ENCODE measurements around the gene SPATA2L.

SPATA2L gene, protein sequence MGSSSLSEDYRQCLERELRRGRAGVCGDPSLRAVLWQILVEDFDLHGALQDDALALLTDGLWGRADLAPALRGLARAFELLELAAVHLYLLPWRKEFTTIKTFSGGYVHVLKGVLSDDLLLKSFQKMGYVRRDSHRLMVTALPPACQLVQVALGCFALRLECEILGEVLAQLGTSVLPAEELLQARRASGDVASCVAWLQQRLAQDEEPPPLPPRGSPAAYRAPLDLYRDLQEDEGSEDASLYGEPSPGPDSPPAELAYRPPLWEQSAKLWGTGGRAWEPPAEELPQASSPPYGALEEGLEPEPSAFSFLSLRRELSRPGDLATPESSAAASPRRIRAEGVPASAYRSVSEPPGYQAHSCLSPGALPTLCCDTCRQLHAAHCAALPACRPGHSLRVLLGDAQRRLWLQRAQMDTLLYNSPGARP

DNA sequence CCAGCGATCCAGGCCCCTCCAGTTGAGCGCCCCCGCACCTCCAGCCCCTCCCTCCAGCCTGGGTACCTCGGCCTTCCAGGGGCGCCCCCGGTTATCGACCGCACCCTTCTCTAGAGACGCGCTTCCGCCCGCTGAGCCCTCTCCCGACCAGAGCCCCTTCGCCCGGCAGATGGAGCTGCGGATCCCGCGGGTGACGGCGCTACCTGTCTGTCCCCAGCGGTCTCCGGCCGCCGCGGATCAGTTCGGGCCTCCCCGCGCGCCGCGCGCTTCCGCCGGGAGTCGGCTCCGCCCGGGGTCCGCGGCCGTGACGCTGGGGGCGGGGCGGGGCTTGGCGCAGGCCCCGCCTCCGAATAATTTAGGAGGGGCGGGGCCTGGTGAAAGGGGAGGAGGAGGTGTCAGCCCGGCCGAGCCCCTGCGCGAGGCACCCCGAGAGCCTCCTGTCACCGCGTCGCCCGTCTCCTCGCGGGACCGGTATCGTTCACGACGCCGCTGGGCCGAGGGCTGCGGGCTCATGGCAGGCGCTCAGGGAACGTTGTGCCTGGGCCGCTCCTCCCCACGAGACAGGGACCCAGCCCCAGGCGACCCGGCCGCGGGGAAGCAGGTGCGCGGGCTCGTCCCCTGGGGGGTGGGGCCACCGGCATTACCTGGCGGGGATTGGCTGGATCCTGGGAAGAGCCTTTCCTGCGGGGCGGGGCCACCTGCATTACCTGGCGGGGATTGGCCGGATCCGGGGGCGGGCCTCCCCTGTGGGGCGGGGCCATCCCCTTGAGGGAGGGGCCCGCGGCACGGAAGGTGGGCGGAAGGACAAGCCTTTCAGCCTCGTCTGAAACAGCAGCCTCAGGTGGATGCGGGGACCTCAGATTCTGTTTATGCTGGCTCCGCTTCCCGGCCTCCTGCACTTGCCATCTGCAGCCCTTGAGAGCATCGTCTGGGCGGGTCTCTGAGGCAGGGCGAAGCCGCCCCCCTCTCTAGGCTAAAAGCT lies at the start of gene SPATA2L:
TSS of gene SPATA2L (minus strand) at position 281 of the 982 bp plus-strand sequence. CDS start 473 bp downstream, outside the sequence.
- peak; percentile 77 to 97 (median 92) for DNase-seq
- intact Hi-C loops (cut with DNase I), result loop anchor here (10.0 kb wide), 1 partner anchor 163 kb away; no protein-coding TSS in a partner anchor

DNA sequence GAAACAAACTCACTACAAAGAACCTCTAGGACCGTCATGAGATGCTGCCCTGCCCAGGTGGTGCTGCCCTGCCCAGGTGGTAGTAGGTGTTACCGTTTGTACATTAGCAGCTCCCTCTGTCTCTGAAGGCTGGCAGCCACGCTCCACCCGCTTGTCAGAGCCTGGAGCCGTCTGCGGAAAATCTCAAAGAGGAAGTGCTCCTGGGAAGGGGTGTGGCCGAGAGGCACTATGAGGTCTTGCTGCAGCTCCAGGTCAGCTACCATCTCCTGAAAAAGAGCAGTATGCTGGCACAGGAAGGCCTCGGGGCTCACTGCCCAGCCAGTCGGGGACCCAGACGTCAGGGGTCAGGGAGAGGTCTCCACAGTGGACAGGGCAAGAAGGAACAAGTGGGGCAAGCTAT lies 48.1 kb upstream of the SPATA2L start:
- peak in 13 of 42 donors; percentile 18 to 56 (median 36) for DNase-seq
- intact Hi-C loops (cut with DNase I), result no loop called here

DNA sequence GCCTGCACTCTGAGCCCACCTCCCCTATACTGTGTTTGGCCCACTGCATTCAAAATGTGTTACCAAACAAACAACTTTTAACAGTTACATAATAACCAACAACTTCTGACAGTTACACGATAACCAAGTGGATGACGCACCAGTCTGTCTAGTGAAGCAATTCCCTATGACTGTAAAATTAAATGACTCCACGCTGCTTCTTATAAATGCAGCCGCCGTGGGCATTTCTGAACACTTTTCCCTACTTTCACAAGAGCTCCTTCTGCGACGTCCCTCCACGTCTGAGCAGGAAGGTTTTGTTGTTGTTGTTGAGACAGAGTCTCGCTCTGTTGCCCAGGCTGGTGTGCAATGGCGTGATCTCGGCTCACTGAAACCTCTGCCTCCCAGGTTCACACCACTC lies 47.4 kb upstream of the SPATA2L start:
- intact Hi-C loops (cut with DNase I), result no loop called here
- no peak for DNase-seq

DNA sequence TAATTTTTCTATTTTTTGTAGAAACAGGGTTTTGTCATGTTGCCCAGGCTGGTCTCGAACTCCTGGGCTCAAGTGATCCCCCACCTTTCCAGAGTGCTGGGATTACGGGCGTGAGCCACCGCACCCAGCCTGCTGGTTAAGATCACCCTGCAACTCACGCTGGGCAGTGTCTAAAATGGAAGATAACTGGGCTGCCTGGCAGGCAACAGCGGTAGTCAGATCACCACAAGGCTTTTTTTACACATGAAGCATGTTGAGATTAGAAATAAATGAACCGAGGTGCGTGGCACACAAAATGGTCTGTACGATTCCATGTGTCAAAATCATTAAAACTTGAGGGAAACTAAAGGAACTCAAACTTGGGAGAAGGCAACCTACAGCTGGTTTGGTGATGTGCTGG lies 46.6 kb upstream of the SPATA2L start:
- intact Hi-C loops (cut with DNase I), result no loop called here

DNA sequence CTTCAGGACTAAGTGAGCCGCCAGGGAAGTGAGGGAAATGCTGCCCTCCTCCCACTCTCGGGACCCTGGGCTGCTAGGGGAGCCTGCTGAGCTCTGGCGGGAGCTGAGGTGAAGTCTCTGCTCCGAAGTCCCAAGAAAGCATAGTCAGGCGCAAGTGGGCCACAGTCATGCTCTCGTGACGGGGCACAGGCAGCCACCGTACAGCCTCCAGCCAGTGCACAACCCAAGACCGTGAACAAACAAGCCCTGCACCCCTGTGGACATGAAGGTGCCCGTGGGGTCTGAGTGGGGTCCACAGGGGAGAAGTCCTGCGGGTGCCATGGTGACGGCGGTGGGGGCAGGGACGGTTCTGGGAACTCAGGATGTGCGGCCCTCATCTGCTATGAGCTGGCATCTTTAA lies 44.5 kb upstream of the SPATA2L start:
- intact Hi-C loops (cut with DNase I), result no loop called here
- DNase-seq, result no peak

More for the DNA sequence above, 46.6 kb upstream of the SPATA2L start:
- DNase-seq, result no peak

DNA sequence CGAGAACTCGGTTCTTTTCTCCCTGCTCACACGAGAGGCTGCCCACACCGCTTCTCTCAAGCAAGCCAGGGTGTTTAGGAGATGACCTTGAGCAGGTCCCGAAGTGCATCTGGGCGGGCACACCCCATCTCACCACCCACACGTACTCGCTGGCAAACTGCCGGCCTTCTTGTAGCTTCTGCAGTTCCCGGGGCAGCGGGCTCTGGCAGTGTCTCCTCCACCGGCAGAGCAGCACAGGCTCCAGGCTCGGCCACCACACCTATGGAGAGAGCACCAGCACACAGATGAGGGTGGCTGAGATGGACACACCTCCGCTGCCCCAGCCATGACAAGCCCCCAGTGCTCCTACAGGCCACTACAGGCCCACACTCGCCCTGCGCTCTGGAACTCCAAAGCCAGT lies 43.3 kb upstream of the SPATA2L start:
- peak in 1 of 42 donors; percentile 22 for DNase-seq
- intact Hi-C loops (cut with DNase I), result no loop called here

DNA sequence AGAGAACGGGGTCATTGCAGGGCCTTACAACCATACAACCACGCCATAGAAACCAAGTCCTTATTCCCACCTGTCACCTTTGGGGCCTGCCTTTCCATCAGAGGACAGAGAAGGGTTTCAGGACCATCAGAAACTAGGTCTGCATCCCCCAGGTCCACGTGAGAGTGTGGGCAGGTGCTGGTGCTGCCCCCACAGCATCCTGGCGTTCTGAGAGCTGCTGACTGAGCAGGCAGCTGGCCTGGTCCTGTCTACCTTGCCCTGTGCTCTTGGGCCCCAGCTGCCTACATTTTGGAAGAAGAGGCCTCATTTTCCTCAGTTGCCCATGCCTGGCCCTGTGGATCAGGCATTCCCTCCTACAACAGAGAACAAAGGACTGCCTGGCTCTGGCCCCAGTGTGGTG lies 41.4 kb upstream of the SPATA2L start:
- intact Hi-C loops (cut with DNase I), result no loop called here
- DNase-seq, result peak in 18 of 42 donors; percentile 18 to 72 (median 40)

DNA sequence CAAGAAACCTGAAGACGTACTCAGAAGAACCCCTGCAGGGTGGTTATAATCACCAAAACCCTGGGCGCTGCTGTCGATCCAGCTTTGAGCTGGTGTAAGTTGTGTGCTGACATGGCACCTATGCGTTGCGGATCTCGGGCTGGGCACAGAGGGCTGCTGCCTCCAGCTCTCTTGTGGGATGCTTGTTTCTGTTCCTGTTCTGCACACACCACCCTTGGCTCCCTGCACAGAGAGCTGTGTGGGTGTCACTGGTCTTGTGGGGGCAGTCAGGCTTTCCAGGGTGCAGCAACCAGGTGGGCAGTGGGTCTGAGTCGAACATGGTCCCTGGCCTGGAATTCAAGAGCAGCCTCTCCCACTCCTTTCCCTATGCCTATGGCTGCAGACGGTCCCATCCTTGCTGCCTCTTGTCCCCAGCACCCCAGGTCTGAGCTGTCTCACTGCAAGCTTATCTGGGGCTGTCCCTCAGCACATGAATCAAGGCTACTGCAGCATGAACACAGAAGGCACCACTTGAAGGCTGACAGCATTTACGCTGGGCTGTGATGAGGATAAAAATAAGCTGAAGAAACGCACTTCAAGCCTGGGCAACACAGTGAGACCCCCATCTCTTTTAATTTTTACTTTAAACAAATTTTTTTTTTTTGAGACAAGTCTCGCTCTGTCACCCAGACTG lies 40.0 kb upstream of the SPATA2L start:
- intact Hi-C loops (cut with DNase I), result no loop called here
- DNase-seq, result peak in 14 of 42 donors; percentile 22 to 57 (median 38)

DNA sequence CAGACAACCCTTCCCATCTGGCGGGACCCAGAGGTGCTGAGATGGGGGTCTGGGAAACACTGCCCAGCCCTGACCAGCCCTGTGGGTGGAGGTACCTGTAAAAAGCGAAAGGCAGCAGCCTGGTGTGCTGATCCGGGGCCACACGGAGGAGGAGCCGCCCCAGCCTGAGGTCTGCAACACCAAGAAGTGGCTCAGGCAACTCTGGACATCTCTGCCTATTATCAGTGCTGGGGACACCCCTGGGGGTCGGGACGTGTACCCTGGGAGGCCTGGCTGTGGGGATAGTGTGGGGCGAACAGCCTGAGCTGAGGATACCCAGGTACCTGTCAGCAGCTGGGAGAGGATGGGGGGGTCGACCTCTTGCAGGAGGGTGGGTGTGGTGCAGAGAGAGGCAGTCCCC lies 37.9 kb upstream of the SPATA2L start:
- no peak for DNase-seq
- intact Hi-C loops (cut with DNase I), result no loop called here

DNA sequence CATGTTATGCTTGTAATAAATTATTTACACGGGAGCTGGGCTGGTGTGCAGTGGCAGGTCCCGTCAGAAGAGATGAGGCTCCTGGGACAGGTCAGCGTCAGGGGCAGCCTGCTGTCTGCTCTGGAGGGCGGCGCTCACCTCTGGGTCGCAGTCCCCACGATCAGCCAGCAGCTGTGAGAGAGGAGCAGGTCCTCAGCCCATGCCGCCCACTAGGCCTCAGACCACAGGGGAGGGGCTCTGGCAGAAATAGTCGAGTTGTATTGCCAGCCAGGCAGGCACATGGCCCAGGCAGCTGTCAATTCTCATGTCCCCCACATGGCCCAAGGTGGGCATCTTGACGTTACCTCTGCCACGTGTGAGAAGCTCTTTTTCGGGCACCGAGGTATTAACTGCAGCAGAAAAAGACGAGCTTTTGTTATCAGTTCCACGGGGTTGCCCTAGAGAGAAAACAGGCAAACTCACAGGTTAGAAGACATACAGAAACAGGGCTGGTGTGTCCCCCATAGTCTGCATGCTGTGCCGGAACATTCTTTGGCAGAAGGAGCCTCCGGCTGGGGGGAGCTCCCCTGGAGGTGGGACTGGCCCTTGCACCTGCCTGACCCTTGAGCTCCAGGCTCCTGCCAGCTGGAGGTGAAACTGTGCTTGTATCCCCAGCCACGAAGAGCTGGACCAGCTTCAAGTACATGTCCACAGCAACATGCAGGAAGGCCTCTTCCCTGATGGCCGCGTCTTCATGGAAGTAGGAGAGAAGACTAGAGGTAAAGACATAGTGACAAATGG lies 37.2 kb upstream of the SPATA2L start:
- peak in 1 of 42 donors; percentile 16 for DNase-seq
- intact Hi-C loops (cut with DNase I), result no loop called here

DNA sequence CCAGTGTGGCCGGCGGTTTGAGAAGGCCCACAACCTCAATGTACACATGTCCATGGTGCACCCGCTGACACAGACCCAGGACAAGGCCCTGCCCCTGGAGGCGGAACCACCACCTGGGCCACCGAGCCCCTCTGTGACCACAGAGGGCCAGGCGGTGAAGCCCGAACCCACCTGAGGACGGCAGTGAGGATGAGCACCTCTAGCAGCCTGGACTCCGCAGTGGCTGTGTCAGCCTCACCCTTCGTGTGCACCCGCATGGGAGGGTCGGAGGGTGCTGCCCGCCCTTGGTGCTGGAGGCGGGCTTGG lies 36.5 kb upstream of the SPATA2L start:
- DNase-seq, result peak in 1 of 42 donors; percentile 16
- intact Hi-C loops (cut with DNase I), result no loop called here

DNA sequence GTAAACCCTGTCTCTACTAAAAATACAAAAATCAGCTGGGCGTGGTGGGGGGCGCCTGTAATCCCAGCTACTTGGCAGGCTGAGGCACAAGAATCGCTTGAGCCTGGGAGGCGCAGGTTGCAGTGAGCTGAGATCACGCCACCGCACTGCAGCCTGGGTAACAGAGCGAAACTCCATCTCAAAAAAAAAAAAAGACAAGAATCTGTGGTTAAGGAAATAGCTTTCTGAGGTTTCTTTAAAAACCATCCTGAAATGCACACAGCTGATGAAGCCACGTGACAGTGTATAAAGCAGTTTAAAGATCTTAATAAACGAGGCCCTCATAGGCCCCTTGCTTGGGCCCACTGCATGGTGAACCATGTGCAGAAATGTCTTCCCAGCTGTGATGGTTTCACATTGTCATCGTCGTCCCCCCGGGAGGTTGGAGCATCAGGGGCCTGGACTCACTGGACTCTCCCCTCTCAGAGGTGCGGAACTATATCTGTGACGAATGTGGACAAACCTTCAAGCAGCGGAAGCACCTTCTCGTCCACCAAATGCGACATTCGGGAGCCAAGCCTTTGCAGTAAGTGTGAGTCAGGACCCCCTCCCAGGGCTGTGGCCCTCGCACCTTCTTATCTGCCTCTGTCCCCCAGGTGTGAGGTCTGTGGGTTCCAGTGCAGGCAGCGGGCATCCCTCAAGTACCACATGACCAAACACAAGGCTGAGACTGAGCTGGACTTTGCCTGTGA lies 36.0 kb upstream of the SPATA2L start:
- peak in 1 of 42 donors; percentile 28 for DNase-seq
- intact Hi-C loops (cut with DNase I), result no loop called here

DNA sequence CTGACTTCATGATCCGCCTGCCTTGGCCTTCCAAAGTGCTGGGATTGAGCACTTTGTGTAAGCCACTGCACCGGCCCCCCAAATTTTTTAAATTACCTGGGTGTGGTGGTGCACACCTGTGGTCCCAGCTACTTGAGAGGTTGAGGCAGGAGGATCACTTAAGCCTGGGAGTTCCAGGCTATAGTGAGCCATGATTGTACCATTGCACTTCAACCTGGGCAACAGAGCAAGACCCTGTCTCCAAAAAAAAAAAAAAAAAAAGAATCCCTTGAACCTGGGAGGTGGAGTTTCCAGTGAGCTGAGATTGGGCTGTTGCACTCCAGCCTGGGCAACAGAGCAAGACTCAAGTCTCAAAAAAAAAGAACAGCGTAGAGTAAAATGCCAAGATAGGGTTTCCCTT lies 35.0 kb upstream of the SPATA2L start:
- intact Hi-C loops (cut with DNase I), result no loop called here

DNA sequence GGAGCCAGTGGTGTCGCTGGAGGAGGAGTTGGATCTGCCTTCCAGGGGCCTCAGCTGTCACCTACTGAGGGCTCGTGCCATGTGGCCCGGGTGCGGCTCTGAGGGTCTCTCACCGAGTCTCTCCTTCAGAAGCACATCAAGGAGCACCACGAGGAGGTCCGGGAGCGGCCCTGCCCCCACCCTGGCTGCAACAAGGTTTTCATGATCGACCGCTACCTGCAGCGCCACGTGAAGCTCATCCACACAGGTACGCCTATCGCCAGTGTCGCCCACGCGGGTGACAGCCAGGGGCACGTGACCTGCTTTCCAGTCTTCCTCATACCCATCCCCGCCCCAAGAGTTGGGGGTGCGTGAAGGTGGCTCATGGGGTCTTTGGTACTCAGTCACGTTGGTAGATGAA lies 32.3 kb upstream of the SPATA2L start:
- DNase-seq, result no peak
- intact Hi-C loops (cut with DNase I), result no loop called here

More for the DNA sequence above, 35.0 kb upstream of the SPATA2L start:
- DNase-seq, result no peak

DNA sequence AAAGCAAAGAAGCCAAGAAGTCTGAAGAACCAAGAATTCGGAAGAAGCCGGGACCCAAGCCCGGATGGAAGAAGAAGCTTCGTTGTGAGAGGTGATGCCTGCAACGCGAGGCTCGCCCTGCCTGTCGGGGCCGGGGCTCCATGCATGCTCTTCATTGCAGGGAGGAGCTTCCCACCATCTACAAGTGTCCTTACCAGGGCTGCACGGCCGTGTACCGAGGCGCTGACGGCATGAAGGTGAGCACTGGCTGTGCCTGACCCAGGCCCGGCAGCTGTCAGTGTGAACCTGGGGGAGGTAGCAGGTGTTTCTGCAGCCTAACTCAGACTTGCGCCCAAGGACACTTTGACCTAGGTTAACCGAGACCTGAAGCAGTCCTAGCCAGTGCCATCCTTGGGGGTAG lies 31.8 kb upstream of the SPATA2L start:
- intact Hi-C loops (cut with DNase I), result no loop called here
- no peak for DNase-seq

DNA sequence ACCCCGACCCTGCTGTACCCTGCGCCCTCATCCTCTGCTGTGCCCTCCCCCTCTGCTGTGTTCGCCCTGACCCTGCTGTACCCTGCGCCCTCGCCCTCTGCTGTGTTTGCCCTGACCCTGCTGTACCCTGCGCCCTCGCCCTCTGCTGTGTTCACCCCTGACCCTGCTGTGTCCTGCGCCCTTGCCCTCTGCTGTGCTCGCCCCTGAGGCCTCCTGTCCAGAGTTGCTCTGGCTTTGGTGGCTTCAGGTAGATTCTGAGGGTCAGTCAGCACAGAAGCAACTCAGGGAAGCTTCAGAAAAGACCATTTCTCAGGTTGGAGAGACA lies 31.4 kb upstream of the SPATA2L start:
- intact Hi-C loops (cut with DNase I), result no loop called here

DNA sequence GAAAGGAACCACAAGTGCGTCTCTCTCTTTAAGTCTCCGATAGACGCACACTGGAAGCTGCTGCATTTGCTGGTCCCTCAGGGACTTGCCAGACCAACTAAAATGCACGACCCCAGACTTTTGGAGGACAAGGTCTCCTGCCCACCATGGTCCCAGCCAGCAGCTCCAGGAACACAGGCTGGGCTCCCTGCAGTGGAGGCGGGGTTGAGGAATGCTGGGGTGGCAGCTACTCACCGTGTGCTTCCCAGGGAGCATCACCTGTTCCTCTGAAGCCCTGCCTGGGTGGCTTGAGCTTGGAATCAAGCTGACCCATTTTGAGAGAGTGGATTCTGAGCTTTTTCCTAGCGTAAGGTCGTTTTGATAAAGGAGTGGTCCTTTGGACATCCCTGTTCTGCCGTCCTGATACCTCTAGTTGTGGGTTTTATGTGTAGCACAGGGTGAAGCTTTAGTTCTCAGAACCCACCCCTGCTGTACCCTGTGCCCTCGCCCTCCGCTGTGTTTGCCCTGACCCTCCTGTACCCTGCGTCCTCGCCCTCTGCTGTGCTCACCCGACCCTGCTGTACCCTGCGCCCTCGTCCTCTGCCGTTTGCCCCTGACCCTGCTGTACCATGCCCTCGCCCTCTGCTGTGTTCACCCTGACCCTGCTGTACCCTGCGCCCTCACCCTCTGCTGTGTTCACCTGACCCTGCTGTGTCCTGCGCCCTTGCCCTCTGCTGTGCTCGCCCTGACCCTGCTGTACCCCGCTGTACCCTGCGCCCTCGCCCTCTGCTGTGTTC lies 30.8 kb upstream of the SPATA2L start:
- intact Hi-C loops (cut with DNase I), result no loop called here
- peak in 3 of 42 donors; percentile 34 to 57 (median 48) for DNase-seq

More for the DNA sequence above, 31.4 kb upstream of the SPATA2L start:
- no peak for DNase-seq
